ENCODE data around the gene NECTIN4. TPM values are rescaled to one million over a fixed set of nuclear protein-coding genes. Genes with fewer than 3 reads are reported as not detected.

The NECTIN4 gene
- total and polyA plus RNA-seq, 10 of the 15 experiments (the other 5 are each of a cell fraction or from before 2014, with no cell fraction given) = 2.8 to 8.7 (median 3.7) TPM

DNA sequence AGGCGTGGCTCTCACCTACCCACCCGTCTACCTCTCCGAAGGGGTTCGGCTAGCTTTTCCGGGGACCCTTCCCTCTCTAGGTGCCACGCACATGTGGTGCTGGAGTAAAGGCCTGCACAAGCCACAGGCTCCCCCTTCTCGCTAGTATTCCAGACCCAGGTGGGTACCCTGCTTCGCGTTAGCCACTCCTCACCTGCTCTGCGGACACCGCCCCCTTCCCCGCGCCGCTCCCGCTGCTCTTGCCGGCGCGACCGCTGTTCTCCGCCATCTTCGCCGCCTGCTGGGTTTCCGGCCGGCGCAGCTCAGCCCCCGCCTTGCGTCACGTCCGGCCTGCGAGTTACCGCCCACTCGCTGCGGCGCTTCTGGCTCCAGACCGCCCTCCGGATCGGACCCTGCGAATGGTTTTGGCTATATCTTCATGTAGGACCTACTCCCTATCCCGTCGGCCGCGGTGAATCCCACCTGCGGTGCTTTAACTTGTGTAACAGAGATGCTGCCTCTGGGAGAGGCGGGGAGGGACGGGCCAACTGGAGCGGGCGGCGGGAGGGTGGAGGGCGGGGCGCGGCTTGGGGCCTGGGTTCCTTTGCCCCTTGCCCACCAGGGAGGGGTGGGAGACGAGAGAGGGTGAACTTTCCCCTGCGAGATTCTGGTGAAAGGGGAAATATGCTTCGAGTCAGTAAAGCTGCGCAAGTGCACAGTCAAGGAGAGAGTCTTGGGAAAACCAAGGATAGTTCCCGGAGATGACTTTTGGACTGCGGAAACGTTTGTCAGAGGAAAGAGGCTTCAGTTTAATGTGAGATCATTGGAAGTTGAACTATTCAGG is 28.6 kb upstream of the NECTIN4 start, which contains the start of the genes NIT1 and PFDN2 (continued):
- TF ChIP-seq NFYB (IDR thresholded peaks at IDR 0.05; ENCODE audit: insufficient read depth, low read depth, low read length) (no peak), ZNF622 (IDR thresholded peaks at IDR 0.05) (no peak), CBX5 (IDR thresholded peaks at IDR 0.05; ENCODE audit: low read depth) (no peak), SPI1 (IDR thresholded peaks at IDR 0.05; ENCODE audit: borderline replicate concordance, insufficient read depth, low read depth, low read length) (no peak), HDAC2 (IDR thresholded peaks at IDR 0.05) (no peak), TBL1XR1 (IDR thresholded peaks at IDR 0.05; ENCODE audit: low read depth, low read length) (peak; percentile 49; the same call in 1 of the 2 replicates), YBX1 (IDR thresholded peaks at IDR 0.05) (no peak), ZNF592 (IDR thresholded peaks at IDR 0.05) (no peak), NRF1 (conservative IDR thresholded peaks at IDR 0.05; ENCODE audit: low read depth, low read length) (no peak), ZBTB11 (CRISPR knock-in tag; IDR thresholded peaks at IDR 0.05) (no peak), RB1 (IDR thresholded peaks at IDR 0.05; ENCODE audit: borderline replicate concordance) (peak; percentile 50; the same call in 1 of the 2 replicates), STAT1 (conservative IDR thresholded peaks at IDR 0.05) (no peak), SMC3 (IDR thresholded peaks at IDR 0.05; ENCODE audit: borderline replicate concordance, low read length) (no peak), NR2F1 (conservative IDR thresholded peaks at IDR 0.05) (no peak), SIX5 (IDR thresholded peaks at IDR 0.05; ENCODE audit: low read depth, low read length, severe bottlenecking) (peak; percentile 22), SUPT20H (IDR thresholded peaks at IDR 0.05; ENCODE audit: borderline replicate concordance, control insufficient read depth, low read depth, low read length) (no peak)
- TF ChIP-seq, protein P1, sequence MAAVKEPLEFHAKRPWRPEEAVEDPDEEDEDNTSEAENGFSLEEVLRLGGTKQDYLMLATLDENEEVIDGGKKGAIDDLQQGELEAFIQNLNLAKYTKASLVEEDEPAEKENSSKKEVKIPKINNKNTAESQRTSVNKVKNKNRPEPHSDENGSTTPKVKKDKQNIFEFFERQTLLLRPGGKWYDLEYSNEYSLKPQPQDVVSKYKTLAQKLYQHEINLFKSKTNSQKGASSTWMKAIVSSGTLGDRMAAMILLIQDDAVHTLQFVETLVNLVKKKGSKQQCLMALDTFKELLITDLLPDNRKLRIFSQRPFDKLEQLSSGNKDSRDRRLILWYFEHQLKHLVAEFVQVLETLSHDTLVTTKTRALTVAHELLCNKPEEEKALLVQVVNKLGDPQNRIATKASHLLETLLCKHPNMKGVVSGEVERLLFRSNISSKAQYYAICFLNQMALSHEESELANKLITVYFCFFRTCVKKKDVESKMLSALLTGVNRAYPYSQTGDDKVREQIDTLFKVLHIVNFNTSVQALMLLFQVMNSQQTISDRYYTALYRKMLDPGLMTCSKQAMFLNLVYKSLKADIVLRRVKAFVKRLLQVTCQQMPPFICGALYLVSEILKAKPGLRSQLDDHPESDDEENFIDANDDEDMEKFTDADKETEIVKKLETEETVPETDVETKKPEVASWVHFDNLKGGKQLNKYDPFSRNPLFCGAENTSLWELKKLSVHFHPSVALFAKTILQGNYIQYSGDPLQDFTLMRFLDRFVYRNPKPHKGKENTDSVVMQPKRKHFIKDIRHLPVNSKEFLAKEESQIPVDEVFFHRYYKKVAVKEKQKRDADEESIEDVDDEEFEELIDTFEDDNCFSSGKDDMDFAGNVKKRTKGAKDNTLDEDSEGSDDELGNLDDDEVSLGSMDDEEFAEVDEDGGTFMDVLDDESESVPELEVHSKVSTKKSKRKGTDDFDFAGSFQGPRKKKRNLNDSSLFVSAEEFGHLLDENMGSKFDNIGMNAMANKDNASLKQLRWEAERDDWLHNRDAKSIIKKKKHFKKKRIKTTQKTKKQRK (IDR thresholded peaks at IDR 0.05; ENCODE audit: low read depth, low read length) = no peak

Data from GM12878 (cell line).